Activated CD8-positive, alpha-beta T cell treated with anti-CD3 and anti-CD28 coated beads, Interleukin-2, amount 10 ng/mL, durations not matched to agents 7 days and 5 days (primary cell): ENCODE measurements around the gene KLF9. TPM values are rescaled to one million over a fixed set of nuclear protein-coding genes. Genes with fewer than 3 reads are reported as not detected.

ENCODE experiments used
- ATAC-seq: fragments of 150-1000 bp; cut with Tn5 transposase; one replicate; pipeline ENCODE4 v1.10.0; 2021; ENCODE audit warnings: moderate library complexity
- CTCF ChIA-PET: fragments of 350-600 bp; sonication (Branson Sonifier 250); formaldehyde crosslinking; loops from one replicate; lab custom pipeline; 2021; ENCODE audit warnings: antibody characterized with exemption; lab: Charles Lee
- POLR2A ChIA-PET: fragments of 350-600 bp; sonication (Branson Sonifier 250); formaldehyde crosslinking; loops from one replicate; lab custom pipeline; 2021; ENCODE audit warnings: antibody characterized with exemption; lab: Charles Lee
- DNase-seq: peaks from one replicate; pipeline ENCODE4 v3.0.0-alpha.2; 2020
- H3K27ac Mint-ChIP-seq: one replicate; pipeline ENCODE4 v1.8.0; 2021; ENCODE audit warnings: mild to moderate bottlenecking, mixed read lengths
- H3K27me3 Mint-ChIP-seq: one replicate; pipeline ENCODE4 v1.8.0; 2021; ENCODE audit warnings: low read depth, mixed read lengths
- H3K36me3 Mint-ChIP-seq: one replicate; pipeline ENCODE4 v1.8.0; 2021; ENCODE audit warnings: low read depth, mixed read lengths
- H3K4me1 Mint-ChIP-seq: one replicate; pipeline ENCODE4 v1.8.0; 2021; ENCODE audit warnings: low read depth, mixed read lengths
- H3K4me3 Mint-ChIP-seq: one replicate; pipeline ENCODE4 v1.8.0; 2021; ENCODE audit warnings: mild to moderate bottlenecking, mixed read lengths
- H3K9me3 Mint-ChIP-seq: one replicate; pipeline ENCODE4 v1.8.0; 2022; ENCODE audit warnings: mixed read lengths; ENCODE audit not compliant: insufficient read depth
- total RNA-seq, 2 experiments: library from RNA; stranded (reverse); gene quantifications; one replicate each; pipeline ENCODE4 v1.2.3, GENCODE V29; 2021

Gene KLF9
- total RNA-seq, 2 experiments from 2014 or later, result 8.8 to 9.6 TPM

DNA sequence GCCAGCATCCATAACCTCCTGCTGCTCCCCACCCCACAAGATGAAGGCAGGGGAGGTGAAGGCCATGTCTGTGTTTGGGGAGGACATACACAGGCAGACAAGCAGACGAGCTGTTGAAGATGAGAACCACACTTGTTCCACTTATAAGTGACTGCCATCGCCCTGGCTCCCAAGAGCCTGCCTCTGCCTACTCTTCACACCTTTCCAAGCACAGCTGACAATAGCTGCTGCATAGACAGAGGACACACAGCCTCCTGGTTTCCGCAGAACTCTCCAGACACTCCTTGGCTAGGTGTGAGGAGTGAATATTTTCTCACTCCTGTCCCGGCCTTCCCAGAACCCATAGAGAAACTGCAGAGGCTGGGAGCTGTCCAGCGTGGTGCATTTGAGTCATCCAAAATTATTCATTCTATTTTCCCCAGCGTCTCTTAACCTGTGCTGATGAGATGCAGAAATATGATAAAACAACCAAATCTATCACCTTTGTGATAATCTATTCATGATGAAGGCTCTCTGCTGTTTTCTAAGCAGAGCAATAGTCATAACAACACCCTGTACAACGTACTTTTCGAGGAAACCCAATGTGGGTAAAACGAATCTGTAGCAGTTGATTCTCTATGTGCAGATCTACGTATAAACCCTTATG lies 24.7 kb downstream of the KLF9 start:
- peak; percentile 24 for ATAC-seq
- POLR2A ChIA-PET, result interaction anchor here (1.0 to 1.5 kb wide), 2 partner anchors 29 to 31 kb away, joined by 3 read pairs; no protein-coding TSS in a partner anchor
- Mint-ChIP-seq H3K4me3 (no peak overlapping the region), H3K27ac (no peak overlapping the region), H3K9me3 (no peaks in the 10 kb centered on the region), H3K36me3 (peaks cover 14% of the 10 kb centered on the region), H3K4me1 (peaks cover 40% of the 10 kb centered on the region), H3K27me3 (no peaks in the 10 kb centered on the region)
- CTCF ChIA-PET, result interaction anchor here (1.3 to 4.5 kb wide), 4 partner anchors 13 to 213 kb away, joined by 4 to 42 read pairs (median 16); no protein-coding TSS in a partner anchor
- no peak for DNase-seq

DNA sequence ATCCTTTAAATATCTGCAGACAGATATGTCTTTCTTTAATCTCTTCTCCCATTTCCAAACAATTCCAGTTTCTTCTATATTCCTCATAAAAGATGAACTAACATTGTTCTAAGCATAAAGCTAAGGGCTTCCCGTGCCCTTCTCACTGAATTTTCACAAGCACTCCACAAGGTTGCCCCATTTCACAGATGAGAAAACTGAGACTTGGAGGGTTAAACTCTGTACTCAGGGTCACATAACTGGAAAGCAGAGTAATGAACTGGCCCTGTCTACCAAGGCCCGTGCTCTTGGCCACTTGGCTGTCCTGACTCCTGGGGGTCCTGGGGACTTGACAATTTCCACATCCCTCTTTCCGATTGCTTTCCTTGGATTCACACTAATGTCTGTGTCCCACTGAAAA lies 25.3 kb downstream of the KLF9 start:
- DNase-seq, result no peak
- H3K4me3 Mint-ChIP-seq, result no peak overlapping the region
- no peak for ATAC-seq
- no peaks in the 10 kb centered on the region for H3K27me3 Mint-ChIP-seq
- ChIA-PET POLR2A (interaction anchor here (1.0 kb wide), 1 partner anchor 31 kb away, joined by 3 read pairs; no protein-coding TSS in a partner anchor), CTCF (interaction anchor here (4.5 kb wide), 2 partner anchors 13 to 213 kb away, joined by 27 to 42 read pairs; no protein-coding TSS in a partner anchor)
- H3K36me3 Mint-ChIP-seq, result peaks cover 14% of the 10 kb centered on the region
- H3K27ac Mint-ChIP-seq, result no peak overlapping the region
- peaks cover 40% of the 10 kb centered on the region for H3K4me1 Mint-ChIP-seq
- H3K9me3 Mint-ChIP-seq, result no peaks in the 10 kb centered on the region

DNA sequence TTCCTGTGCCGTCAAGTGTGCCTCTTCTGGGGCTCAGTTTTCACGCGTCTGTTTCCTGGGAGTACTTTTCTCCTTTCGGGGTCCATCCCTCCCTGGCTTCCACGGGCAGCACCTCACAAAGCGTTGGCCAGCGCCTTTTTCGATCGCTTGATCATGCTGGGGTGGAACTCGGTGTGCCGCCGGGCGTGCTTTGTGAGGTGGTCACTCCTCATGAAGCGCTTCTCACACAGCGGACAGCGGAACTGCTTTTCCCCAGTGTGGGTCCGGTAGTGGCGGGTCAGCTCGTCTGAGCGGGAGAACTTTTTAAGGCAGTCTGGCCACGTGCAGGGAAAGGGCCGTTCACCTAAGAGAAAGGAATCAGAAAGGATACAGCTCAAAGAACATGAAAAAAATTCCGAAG lies 26.8 kb downstream of the KLF9 start:
- Mint-ChIP-seq H3K27me3 (no peaks in the 10 kb centered on the region), H3K4me3 (no peak overlapping the region), H3K27ac (no peak overlapping the region), H3K4me1 (peaks cover 33% of the 10 kb centered on the region), H3K9me3 (no peaks in the 10 kb centered on the region), H3K36me3 (peaks cover 14% of the 10 kb centered on the region)
- DNase-seq, result no peak
- POLR2A ChIA-PET, result no interaction called here
- CTCF ChIA-PET, result interaction anchor here (1.1 to 4.5 kb wide), 3 partner anchors 15 to 215 kb away, joined by 4 to 42 read pairs (median 27); no protein-coding TSS in a partner anchor
- no peak for ATAC-seq

DNA sequence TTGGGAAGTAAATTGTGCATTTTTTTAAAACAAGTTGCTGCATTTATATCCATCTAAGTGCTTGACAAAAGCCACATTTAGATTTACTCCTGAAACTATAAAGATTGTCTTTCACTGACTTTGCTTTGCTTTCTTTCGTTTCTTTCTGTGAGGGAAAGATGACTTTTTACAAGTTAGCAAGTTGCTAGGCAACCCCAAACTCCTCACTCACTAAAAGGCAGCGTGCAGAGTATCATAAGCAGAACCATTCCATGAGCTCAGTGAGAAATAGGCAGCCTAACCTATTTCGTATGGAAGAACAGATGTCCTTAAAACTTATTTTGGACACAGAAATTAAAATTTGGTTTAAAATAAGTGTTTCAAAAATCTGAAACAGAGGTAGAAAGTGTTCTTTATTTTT lies 29.0 kb downstream of the KLF9 start:
- Mint-ChIP-seq H3K36me3 (peaks cover 14% of the 10 kb centered on the region), H3K4me1 (peaks cover 15% of the 10 kb centered on the region), H3K27ac (no peak overlapping the region), H3K27me3 (no peaks in the 10 kb centered on the region), H3K9me3 (no peaks in the 10 kb centered on the region), H3K4me3 (no peak overlapping the region)
- ChIA-PET CTCF (no interaction called here), POLR2A (no interaction called here)
- DNase-seq, result no peak
- ATAC-seq, result no peak

DNA sequence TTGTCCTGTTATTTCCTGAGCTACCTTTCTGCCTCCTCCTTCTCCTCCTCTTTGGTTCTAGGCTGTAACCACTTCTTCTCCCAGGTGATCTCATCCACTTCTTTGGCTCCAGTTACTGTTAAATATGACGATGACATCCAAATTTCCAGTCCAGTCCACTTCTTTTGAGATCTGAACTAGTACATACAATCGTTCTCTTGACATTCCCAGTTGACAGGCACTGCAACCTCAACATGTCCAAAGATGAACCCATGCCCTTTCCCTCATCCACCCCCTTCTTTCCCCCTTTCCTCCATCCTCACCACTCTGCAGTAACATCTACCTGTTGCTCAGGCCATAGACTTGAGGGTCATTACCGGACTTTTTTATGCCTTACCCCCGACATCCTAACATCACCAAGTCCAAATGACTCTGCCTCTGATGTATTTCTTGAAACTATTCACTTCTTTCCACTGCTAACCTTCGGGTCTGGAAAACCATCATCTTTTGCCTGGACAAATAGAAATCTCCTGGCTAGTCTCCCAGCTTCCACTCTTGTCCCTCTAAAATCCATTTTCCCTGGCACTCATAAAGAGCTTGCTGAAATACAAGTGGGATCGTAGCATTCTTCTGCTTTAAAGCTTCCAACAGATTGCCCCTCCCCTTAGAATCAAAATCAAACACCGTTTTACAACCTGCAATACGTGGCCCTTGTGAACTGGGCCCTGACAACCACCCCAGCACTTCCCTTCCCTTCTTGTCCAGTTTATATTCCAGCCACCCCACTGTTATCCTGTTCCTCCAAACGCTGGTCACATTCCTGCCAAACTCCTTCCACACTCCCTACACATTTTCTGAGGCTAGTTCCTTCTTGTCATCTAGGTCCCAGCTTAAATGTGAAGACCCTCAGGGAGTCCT lies 31.5 kb downstream of the KLF9 start:
- Mint-ChIP-seq H3K4me1 (peaks cover 5% of the 10 kb centered on the region), H3K36me3 (peaks cover 11% of the 10 kb centered on the region), H3K27ac (no peak overlapping the region), H3K9me3 (no peaks in the 10 kb centered on the region), H3K4me3 (no peak overlapping the region), H3K27me3 (no peaks in the 10 kb centered on the region)
- ATAC-seq, result no peak
- ChIA-PET POLR2A (no interaction called here), CTCF (interaction anchor here (1.1 kb wide), 2 partner anchors 9 to 219 kb away, joined by 3 read pairs; no protein-coding TSS in a partner anchor)
- DNase-seq, result no peak

DNA sequence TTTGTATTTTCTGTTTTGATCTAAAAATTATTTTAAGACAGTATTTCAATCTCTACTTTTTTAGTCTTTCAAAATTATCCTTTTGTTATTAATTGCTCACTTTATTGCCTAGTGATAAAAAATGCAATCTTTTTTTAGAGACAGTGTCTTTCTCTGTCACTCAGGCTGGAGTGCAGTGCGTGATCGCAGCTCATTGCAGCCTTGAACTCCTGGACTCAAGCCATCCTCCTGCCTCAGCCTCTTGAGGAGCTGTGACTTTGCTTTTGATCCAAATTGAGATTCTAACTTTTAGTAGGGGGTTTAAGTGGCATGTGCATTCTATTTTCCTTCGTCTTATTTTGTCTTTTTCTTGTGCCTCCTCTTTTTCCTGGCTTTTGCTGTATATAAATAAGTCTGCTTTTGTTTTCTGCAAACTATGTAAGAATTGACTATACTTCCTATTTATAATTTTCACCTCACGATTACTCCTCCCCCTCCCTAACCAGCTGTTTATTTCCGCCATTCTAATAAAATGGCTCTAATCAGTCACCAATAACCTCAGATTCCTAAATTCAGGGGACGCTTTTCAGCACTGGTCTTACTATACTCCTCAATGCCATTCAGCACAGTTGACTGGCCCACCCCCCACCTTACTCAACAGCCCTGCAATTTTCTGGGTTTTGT lies 32.3 kb downstream of the KLF9 start:
- Mint-ChIP-seq H3K4me1 (no peaks in the 10 kb centered on the region), H3K9me3 (no peaks in the 10 kb centered on the region), H3K36me3 (peaks cover 6% of the 10 kb centered on the region), H3K27me3 (no peaks in the 10 kb centered on the region), H3K27ac (no peak overlapping the region), H3K4me3 (no peak overlapping the region)
- ChIA-PET CTCF (interaction anchor here (1.1 kb wide), 2 partner anchors 10 to 220 kb away, joined by 3 read pairs; no protein-coding TSS in a partner anchor), POLR2A (no interaction called here)
- no peak for DNase-seq
- no peak for ATAC-seq

DNA sequence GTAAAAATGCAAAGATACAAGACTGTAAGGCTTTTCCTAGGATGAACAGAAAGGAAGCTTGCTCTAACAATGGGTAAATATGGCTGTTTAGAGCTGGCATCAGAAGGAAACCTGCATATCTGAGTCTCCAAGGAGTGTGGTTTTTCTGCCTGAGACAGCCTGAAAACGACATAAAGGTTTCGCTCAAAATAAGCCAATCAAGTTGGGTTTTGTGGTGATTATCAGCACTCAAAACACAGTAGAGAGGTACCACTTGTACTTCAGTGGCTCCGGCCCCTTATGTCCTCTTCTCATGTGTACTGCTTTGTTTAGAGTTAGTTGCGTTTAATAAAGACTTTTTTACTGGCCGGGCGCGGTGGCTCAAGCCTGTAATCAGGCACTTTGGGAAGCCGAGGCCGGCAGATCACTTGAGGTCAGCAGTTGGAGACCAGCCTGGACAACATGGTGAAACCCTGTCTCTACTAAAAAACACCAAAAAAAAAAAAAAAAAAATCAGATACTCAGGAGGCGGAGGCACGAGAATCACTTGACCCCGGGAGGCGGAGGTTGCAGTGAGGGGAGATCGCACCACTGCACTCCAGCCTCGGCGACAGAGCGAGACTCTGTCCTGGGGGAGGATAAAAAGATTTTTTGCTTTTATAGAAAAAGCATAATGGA lies 39.4 kb downstream of the KLF9 start:
- Mint-ChIP-seq H3K4me1 (no peaks in the 10 kb centered on the region), H3K9me3 (no peaks in the 10 kb centered on the region), H3K27ac (no peak overlapping the region), H3K27me3 (no peaks in the 10 kb centered on the region), H3K36me3 (no peaks in the 10 kb centered on the region), H3K4me3 (no peak overlapping the region)
- ATAC-seq, result no peak
- DNase-seq, result no peak
- ChIA-PET CTCF (interaction anchor here (1.0 kb wide), 1 partner anchor 16 kb away, joined by 3 read pairs; no protein-coding TSS in a partner anchor), POLR2A (no interaction called here)

DNA sequence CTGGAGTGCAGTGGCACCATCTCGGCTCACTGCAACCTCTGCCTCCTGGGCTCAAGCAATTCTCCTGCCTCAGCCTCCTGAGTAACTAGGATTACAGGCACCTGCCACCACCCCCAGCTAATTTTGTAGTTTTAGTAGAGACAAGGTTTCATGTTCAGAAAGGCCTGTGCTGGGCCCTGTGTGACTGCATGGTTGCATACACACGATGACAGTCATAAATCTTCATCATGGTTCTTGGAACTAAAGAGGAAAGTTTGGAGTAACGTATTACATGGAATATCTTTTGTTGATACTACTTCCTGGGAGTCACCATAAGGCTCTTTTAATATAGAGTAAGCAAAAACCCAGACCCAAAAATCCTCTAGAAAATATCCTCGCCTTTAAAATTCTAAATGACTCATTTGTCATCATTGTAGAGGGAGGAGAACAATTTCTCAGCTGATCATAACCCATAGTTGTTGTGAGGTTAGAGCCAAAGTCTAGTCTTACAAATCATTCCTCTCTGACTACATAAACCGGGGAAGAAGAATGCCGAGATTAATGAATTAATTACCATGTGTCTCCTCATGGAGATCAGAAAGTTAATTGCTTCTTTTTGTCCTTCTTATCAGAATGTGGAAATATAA lies 47.0 kb downstream of the KLF9 start:
- H3K36me3 Mint-ChIP-seq, result peaks cover 7% of the 10 kb centered on the region
- H3K4me1 Mint-ChIP-seq, result no peaks in the 10 kb centered on the region
- ChIA-PET POLR2A (no interaction called here), CTCF (no interaction called here)
- H3K9me3 Mint-ChIP-seq, result no peaks in the 10 kb centered on the region
- H3K4me3 Mint-ChIP-seq, result no peak overlapping the region
- no peaks in the 10 kb centered on the region for H3K27me3 Mint-ChIP-seq
- DNase-seq, result no peak
- no peak overlapping the region for H3K27ac Mint-ChIP-seq
- no peak for ATAC-seq

DNA sequence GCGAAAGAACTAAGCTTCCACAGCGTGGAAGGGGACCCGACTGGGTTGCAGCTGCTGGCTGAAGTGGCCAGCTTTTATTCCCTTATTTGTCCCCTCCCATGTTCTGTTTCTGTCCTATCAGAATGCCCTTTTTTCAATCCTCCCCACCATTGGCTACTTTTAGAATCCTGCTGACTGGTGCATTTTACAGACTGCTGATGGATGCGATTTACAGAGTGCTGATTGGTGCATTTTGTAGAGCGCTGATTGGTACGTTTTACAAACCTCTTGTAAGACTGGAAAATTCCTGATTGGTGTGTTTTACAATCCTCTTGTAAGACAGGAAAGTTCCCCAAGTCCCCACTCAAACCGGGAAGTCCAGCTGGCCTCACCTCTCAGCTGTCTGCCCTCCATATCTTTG lies 50.7 kb downstream of the KLF9 start:
- H3K4me3 Mint-ChIP-seq, result no peak overlapping the region
- peaks cover 7% of the 10 kb centered on the region for H3K36me3 Mint-ChIP-seq
- ChIA-PET CTCF (no interaction called here), POLR2A (no interaction called here)
- ATAC-seq (no peak), DNase-seq (no peak)
- H3K4me1 Mint-ChIP-seq, result no peaks in the 10 kb centered on the region
- H3K9me3 Mint-ChIP-seq, result no peaks in the 10 kb centered on the region
- no peaks in the 10 kb centered on the region for H3K27me3 Mint-ChIP-seq
- H3K27ac Mint-ChIP-seq, result no peak overlapping the region

DNA sequence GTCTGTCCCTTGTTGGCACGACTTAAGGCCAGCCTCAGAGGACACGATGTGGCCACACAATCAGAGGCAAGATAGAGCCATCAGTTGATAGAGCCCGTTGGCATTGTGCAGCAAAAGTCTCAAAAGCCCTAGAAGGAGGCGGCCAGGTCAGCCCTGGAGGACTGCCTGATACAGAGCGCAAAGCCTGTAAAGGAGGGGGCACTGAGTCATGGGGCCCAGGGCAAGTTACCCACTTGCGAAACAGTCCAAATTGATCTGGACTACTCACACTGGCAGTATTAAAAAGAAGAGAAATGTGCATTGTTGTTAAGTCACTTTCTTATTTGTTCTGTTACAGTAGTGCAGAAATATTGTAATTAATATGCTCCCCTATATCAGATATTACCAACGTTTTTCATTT lies 51.5 kb downstream of the KLF9 start:
- H3K36me3 Mint-ChIP-seq, result peaks cover 7% of the 10 kb centered on the region
- no peaks in the 10 kb centered on the region for H3K27me3 Mint-ChIP-seq
- ChIA-PET POLR2A (interaction anchor here (0.6 kb wide), 1 partner anchor 97 kb away, joined by 3 read pairs; no protein-coding TSS in a partner anchor), CTCF (no interaction called here)
- DNase-seq (no peak), ATAC-seq (no peak)
- H3K4me3 Mint-ChIP-seq, result no peak overlapping the region
- no peaks in the 10 kb centered on the region for H3K9me3 Mint-ChIP-seq
- no peaks in the 10 kb centered on the region for H3K4me1 Mint-ChIP-seq
- no peak overlapping the region for H3K27ac Mint-ChIP-seq

DNA sequence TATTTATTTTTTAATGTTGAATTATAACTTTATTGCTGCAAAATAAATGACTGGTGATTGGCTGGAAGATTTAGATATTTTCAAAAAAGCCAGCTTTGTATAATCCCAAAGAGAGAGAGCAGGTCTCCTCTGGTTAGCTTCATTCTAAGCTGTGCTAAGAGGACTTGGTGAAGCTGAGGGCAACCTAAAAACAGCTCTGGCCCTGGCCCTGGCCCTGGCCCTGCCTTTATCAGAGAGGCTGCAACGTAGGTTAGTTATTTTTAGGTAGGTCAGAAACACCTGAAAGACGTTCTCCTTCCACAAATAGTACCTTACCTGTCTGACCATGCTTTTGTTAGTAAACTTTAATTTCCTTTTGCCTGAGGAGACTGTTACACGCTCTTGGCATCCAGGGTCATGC lies 58.7 kb downstream of the KLF9 start:
- no peak overlapping the region for H3K4me3 Mint-ChIP-seq
- peaks cover 14% of the 10 kb centered on the region for H3K36me3 Mint-ChIP-seq
- no peak for ATAC-seq
- ChIA-PET CTCF (interaction anchor here (0.8 kb wide), 1 partner anchor 36 kb away, joined by 3 read pairs; no protein-coding TSS in a partner anchor), POLR2A (no interaction called here)
- no peaks in the 10 kb centered on the region for H3K9me3 Mint-ChIP-seq
- DNase-seq, result no peak
- no peak overlapping the region for H3K27ac Mint-ChIP-seq
- H3K27me3 Mint-ChIP-seq, result no peaks in the 10 kb centered on the region
- H3K4me1 Mint-ChIP-seq, result no peaks in the 10 kb centered on the region
